Thyroid gland (tissue), 4 donors: ENCODE results near the gene APCDD1L. TPM values are rescaled to one million over a fixed set of nuclear protein-coding genes. Genes with fewer than 3 reads are reported as not detected.
A peak's percentile ranks its signal among the peaks of the same experiment; 100 is the strongest.

ENCODE experiments used
- DNase-seq, 2 donors: peaks; one replicate each; pipeline ENCODE4 v3.0.0-alpha.2; 2019
- H3K27ac ChIP-seq, 3 donors: fragments of 200-600 bp; sonication (generic); 1 replicate in 2 of 3; 2 replicates in 1 of 3; pipeline ENCODE4 v1.5.1; 2016 to 2019; ENCODE audit warnings: mild to moderate bottlenecking in 1 of 3, moderate library complexity in 1 of 3
- H3K27me3 ChIP-seq: fragments of 200-600 bp; sonication (generic); one replicate; pipeline ENCODE4 v1.5.1; 2019
- H3K36me3 ChIP-seq, 2 donors: fragments of 200-600 bp; sonication (generic); one replicate each; pipeline ENCODE4 v1.5.1; 2016 to 2019
- H3K4me1 ChIP-seq, 2 donors: fragments of 200-600 bp; sonication (generic); one replicate each; pipeline ENCODE4 v1.5.1; 2017 to 2019
- H3K4me3 ChIP-seq, 3 donors: fragments of 200-600 bp; sonication (generic); replicated peaks in 1 of 3; 1 replicate in 2 of 3; 2 replicates in 1 of 3; pipeline ENCODE4 v1.5.1; 2016; ENCODE audit warnings: mild to moderate bottlenecking in 1 of 3
- H3K9me3 ChIP-seq: fragments of 200-600 bp; sonication (generic); one replicate; pipeline ENCODE4 v1.5.1; 2017
- POLR2A ChIP-seq, 2 donors: fragments of 450-650 bp; IDR thresholded peaks; one replicate each; pipeline ENCODE4 v1.6.1; 2017; ENCODE audit warnings: antibody characterized with exemption in 2 of 2, mild to moderate bottlenecking in 2 of 2, moderate library complexity in 1 of 2
- WGBS, 2 donors: methylation state at CpG; one replicate each; pipeline ENCODE4 v1.1.5; 2017; 5-methylcytosine and 5-hydroxymethylcytosine counted together
- intact Hi-C: fragments of 100-400 bp; cut with DNase I; formaldehyde crosslinking; loops from one replicate; pipeline ENCODE4 v1.15.1; 2023
- total RNA-seq, 4 donors: library from RNA; depleted of rRNA; stranded (reverse); fragments of >200 nt; gene quantifications; one replicate each; pipeline ENCODE4 v1.2.3, GENCODE V29; 2016
- TF ChIP-seq, protein P1 (sequence below), 6 experiments: fragments of 200-600 bp in 3 of 6; fragments of 450-650 bp in 3 of 6; sonication (generic) in 3 of 6; IDR thresholded peaks; one replicate each; pipeline ENCODE4 v1.5.1; 2016 to 2019; ENCODE audit warnings: antibody characterized with exemption in 6 of 6, mild to moderate bottlenecking in 2 of 6, inconsistent platforms in 1 of 6, moderate library complexity in 1 of 6

The APCDD1L gene
- total RNA-seq, 4 donors from 2014 or later, result 0.11 TPM; not detected in 3

DNA sequence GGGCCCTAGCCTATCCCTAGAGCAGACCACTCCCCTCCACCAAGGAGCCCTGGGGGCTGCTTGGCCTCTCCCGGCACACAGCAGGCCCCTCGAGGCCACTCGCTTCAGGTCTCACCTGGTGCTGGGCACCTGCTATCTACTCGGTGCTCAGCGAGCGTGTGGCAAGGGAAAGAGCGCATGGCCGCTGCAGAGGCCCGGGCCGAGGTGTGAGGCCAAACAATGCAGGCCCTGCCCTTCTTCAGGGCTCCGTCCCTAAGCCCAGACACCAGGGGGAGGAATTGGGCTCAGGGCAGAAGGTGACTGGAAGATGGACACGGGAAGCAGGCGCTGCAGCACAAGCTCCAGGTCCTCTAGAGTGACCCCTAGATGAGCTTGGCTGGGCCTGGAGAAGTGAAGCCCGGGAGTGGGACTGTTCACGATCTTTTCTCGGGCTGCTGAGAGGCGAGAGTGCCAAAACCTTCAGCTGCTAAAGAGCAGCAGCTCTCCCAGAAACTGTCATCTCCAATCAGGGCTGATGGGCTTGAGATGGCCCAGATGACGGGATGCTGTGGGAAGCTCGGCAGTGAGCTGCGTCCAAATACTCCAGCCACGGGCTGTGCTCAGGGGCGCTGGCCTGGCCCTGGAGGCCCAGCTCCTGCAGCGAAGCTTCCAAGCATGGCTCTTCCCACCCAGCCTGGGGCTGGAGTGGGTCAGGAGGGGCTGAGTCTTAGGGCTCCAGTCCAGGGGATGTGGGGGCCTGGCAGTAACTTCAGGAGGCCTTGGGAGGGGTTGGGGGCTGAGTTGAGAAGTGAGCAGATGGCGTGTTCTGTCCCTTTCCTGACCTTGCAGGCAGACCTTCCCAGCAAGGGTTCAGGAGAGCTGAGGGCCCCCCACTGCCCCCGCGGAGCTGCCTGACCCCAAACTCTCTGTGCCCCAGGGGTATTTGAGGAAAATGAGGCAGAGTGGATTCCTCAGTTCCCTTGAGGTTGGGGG, 43.7 kb downstream of the APCDD1L start:
- no peak overlapping the region for H3K27ac ChIP-seq
- no peaks in the 10 kb centered on the region for H3K4me1 ChIP-seq
- no peak for DNase-seq
- 84 to 88% methylated on average over 13 to 23 of the region's 26 CpGs for WGBS, 2 donors
- intact Hi-C loops, result no loop called here
- H3K36me3 ChIP-seq, result no peaks in the 10 kb centered on the region
- no peaks in the 10 kb centered on the region for H3K27me3 ChIP-seq
- no peaks in the 10 kb centered on the region for H3K9me3 ChIP-seq
- H3K4me3 ChIP-seq, result no peak overlapping the region
- no peak for TF ChIP-seq POLR2A (IDR thresholded peaks at IDR 0.05)
- TF ChIP-seq, protein P1, sequence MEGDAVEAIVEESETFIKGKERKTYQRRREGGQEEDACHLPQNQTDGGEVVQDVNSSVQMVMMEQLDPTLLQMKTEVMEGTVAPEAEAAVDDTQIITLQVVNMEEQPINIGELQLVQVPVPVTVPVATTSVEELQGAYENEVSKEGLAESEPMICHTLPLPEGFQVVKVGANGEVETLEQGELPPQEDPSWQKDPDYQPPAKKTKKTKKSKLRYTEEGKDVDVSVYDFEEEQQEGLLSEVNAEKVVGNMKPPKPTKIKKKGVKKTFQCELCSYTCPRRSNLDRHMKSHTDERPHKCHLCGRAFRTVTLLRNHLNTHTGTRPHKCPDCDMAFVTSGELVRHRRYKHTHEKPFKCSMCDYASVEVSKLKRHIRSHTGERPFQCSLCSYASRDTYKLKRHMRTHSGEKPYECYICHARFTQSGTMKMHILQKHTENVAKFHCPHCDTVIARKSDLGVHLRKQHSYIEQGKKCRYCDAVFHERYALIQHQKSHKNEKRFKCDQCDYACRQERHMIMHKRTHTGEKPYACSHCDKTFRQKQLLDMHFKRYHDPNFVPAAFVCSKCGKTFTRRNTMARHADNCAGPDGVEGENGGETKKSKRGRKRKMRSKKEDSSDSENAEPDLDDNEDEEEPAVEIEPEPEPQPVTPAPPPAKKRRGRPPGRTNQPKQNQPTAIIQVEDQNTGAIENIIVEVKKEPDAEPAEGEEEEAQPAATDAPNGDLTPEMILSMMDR (IDR thresholded peaks at IDR 0.05), result no peak

DNA sequence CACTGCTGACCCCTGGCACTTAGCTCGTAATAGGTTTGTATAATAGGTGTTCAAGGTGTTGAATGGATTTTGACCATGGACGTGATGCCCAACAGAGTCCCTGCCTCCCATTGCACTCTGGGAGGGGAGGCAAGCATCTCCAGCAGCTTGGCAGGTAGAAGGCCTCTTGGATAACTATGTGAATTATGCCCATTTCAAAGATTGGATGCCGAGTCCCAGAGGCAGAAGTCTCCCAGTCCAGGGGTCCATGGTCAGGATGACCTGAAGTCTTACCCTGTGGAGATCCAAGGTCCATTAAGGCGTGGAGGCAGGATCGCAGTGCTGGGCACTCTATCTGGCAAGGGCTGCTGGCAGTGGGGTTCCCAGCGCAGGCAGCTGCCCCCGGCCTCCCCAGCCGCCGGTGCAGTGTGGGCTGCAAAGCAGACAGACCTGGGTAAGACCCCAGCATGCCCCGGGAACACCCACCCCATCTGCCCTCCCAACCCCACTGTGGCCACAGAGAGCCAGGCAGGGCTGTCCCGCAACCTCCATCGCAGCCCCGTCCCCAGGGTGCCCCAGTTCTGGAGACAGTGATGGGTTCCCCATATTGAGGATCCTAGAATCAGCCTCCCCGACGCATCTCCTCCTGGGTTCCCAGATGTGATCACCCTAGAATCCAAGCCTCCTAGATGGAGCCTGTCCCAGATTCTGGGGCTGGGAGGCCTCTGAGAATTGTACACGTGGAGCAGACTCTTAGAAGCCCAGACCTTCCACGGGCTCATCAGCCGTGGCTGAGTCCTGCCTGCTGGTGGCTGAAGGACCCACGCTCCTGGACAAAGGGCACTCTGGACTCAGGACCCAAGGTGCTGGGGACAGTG, 44.6 kb downstream of the APCDD1L start:
- Histone ChIP-seq H3K27me3 (no peaks in the 10 kb centered on the region), H3K36me3 (no peaks in the 10 kb centered on the region), H3K9me3 (no peaks in the 10 kb centered on the region), H3K4me3 (no peak overlapping the region), H3K27ac (no peak overlapping the region), H3K4me1 (no peaks in the 10 kb centered on the region)
- 88 to 93% methylated on average over 5 to 13 of the region's 19 CpGs for WGBS, 2 donors
- no peak for DNase-seq
- intact Hi-C loops, result no loop called here
- TF ChIP-seq POLR2A (IDR thresholded peaks at IDR 0.05), result no peak

DNA sequence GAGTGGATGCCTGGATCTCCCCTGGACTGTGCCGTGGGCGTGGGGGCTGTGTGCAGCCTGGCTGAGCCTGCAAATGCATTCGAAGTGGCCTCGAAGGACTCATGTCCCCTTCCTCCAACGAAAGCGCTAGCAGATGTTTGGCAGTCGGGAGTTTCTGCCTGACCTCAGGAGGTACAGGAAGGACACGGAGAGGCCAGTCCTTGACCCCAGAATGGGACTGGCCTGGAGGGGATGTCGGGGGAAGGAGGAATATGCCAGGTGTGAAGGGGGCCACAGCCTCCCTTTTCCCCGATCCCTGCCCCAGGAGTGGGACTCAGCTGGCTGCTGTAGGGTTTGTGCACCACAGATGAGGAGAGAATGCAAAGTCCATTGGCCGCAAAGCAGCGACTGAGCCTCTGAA, 45.6 kb downstream of the APCDD1L start:
- no peak for TF ChIP-seq POLR2A (IDR thresholded peaks at IDR 0.05)
- TF ChIP-seq, protein P1 (IDR thresholded peaks at IDR 0.05), result no peak
- no peak overlapping the region for H3K27ac ChIP-seq
- H3K36me3 ChIP-seq, result no peaks in the 10 kb centered on the region
- H3K4me1 ChIP-seq, result no peaks in the 10 kb centered on the region
- DNase-seq, result no peak
- no peaks in the 10 kb centered on the region for H3K27me3 ChIP-seq
- H3K4me3 ChIP-seq, result no peak overlapping the region
- H3K9me3 ChIP-seq, result no peaks in the 10 kb centered on the region
- intact Hi-C loops, result no loop called here
- 77 to 92% methylated on average over 5 to 12 of the region's 12 CpGs for WGBS, 2 donors

DNA sequence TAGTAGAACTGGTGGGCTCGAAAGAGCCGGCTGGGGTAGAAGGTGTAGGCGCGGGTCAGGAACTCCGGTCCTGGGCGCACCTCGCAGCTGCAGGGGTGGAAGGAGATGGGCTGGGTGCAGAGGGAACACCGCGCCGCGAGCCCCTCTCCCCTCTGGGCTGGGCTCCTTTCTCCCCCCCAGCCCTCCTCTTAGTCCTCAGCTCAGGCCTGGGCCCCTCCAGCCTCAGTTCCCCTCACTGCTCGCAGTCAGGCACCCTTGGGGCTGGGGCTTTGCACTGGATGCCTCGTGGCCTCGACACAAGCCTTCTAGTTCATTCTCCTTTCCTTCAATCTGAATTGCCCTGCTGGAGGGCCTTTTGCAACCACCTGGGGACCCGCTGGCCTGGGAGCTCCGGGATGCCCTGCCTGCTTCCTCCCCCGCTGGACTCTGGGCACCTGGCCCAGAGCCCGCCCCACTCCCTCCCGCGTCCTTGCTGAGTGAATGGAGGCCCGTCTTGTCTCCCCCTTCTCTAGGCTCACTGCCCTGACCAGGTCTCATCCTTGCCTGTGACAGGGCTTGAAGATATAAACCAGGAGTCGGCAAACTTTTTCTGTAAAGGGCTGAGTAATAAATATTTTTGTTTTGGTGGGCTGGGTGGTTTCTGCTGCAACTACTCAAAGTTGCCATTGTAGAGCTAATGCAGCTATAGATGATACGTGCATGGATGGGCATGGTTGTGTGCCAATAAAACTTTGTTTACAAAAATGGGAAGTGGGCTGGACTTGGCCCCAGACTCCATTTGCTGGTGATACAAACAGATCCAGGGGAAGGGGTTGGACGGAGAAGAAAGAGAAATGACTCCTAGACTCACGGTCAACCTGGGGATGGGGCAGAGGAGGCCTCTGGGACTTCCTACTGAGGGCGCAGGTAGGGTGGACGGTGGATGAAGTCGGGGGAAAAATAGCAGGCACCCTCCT, 47.3 kb downstream of the APCDD1L start:
- Histone ChIP-seq H3K36me3 (no peaks in the 10 kb centered on the region), H3K27ac (no peak overlapping the region), H3K9me3 (no peaks in the 10 kb centered on the region), H3K4me1 (no peaks in the 10 kb centered on the region), H3K27me3 (no peaks in the 10 kb centered on the region), H3K4me3 (no peak overlapping the region)
- intact Hi-C loops, result no loop called here
- DNase-seq, result peak in 1 of 2 donors; percentile 17
- TF ChIP-seq, protein P1 (IDR thresholded peaks at IDR 0.05), result no peak
- TF ChIP-seq POLR2A (IDR thresholded peaks at IDR 0.05), result no peak
- WGBS, 2 donors, result 67 to 69% methylated on average over 21 to 28 of the region's 28 CpGs
